Activated CD4-positive, alpha-beta T cell treated with anti-CD3 and anti-CD28 coated beads, Interleukin-2, amount 10 ng/mL, durations not matched to agents 24 days and 14 days (primary cell): ENCODE data around the gene NEUROD2. TPM values are rescaled to one million over a fixed set of nuclear protein-coding genes. Genes with fewer than 3 reads are reported as not detected.

Experiments
- DNase-seq: peaks from one replicate; pipeline ENCODE4 v3.0.0; 2022
- H3K27ac Mint-ChIP-seq: one replicate; pipeline ENCODE4 v1.8.0; 2022; ENCODE audit warnings: mild to moderate bottlenecking, mixed read lengths
- H3K27me3 Mint-ChIP-seq: one replicate; pipeline ENCODE4 v1.8.0; 2022; ENCODE audit warnings: mixed read lengths
- H3K36me3 Mint-ChIP-seq: one replicate; pipeline ENCODE4 v1.8.0; 2022; ENCODE audit warnings: low read depth, mild to moderate bottlenecking, mixed read lengths
- H3K4me1 Mint-ChIP-seq: one replicate; pipeline ENCODE4 v1.8.0; 2021; ENCODE audit warnings: mixed read lengths
- H3K4me3 Mint-ChIP-seq: one replicate; pipeline ENCODE4 v1.8.0; 2022; ENCODE audit warnings: mild to moderate bottlenecking, moderate library complexity, mixed read lengths
- H3K9me3 Mint-ChIP-seq: one replicate; pipeline ENCODE4 v1.8.0; 2021; ENCODE audit warnings: mixed read lengths
- intact Hi-C: fragments of 100-400 bp; cut with micrococcal nuclease; formaldehyde crosslinking; loops from one replicate; pipeline ENCODE4 v1.15.1; 2023
- total RNA-seq: library from RNA; stranded (reverse); gene quantifications from 2 replicates; pipeline ENCODE4 v1.2.3, GENCODE V29; 2022

NEUROD2 gene
- not detected in 2 replicates for total RNA-seq

DNA sequence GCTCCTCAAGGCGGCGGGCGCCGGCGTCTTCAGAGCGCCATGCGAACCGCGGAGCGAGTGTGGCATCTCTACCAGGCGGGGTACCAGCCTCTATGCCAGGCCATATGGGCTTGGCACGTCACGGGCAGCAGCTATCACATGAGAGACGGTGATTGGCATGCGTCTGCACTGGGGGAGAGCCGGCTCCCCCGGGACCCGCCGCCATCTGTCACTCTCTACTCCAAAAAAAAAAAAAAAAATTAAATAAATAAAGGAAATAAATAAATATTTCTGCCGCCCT, at the start of gene NEUROD2:
TSS of gene NEUROD2 (minus strand) at position 70 of the 280 bp plus-strand sequence. CDS start 1,321 bp downstream, outside the sequence.
- H3K9me3 Mint-ChIP-seq, result no peaks in the 10 kb centered on the region
- peaks cover 59% of the 10 kb centered on the region for H3K27me3 Mint-ChIP-seq
- H3K4me1 Mint-ChIP-seq, result peaks cover 10% of the 10 kb centered on the region
- H3K27ac Mint-ChIP-seq, result no peak within 1 kb of the TSS
- no peak within 1 kb of the TSS for H3K4me3 Mint-ChIP-seq
- DNase-seq, result no peak
- intact Hi-C loops, result no loop called here
- H3K36me3 Mint-ChIP-seq, result no peaks in the 10 kb centered on the region

GRCh38 chr17:39655105-39655504, 47.4 kb upstream of the NEUROD2 start:
- intact Hi-C loops, result no loop called here
- no peak overlapping the region for H3K4me3 Mint-ChIP-seq
- no peak overlapping the region for H3K27ac Mint-ChIP-seq
- H3K9me3 Mint-ChIP-seq, result no peaks in the 10 kb centered on the region
- H3K27me3 Mint-ChIP-seq, result no peaks in the 10 kb centered on the region
- peaks cover 11% of the 10 kb centered on the region for H3K36me3 Mint-ChIP-seq
- peaks cover 13% of the 10 kb centered on the region for H3K4me1 Mint-ChIP-seq
- no peak for DNase-seq

- Mint-ChIP-seq H3K4me1 (peaks cover 14% of the 10 kb centered on the region), H3K36me3 (peaks cover 7% of the 10 kb centered on the region), H3K9me3 (no peaks in the 10 kb centered on the region), H3K4me3 (no peak overlapping the region), H3K27ac (no peak overlapping the region), H3K27me3 (no peaks in the 10 kb centered on the region)
- peak; percentile 94 for DNase-seq
- intact Hi-C loops, result no loop called here
These were observed 46.1 kb upstream of the NEUROD2 start for GRCh38 chr17:39653662-39654331.

- intact Hi-C loops, result no loop called here
- Mint-ChIP-seq H3K36me3 (peaks cover 5% of the 10 kb centered on the region), H3K4me3 (no peak overlapping the region), H3K27ac (no peak overlapping the region), H3K4me1 (peaks cover 14% of the 10 kb centered on the region), H3K27me3 (no peaks in the 10 kb centered on the region), H3K9me3 (no peaks in the 10 kb centered on the region)
- no peak for DNase-seq
These were observed 45.6 kb upstream of the NEUROD2 start for GRCh38 chr17:39653316-39653661.

DNA sequence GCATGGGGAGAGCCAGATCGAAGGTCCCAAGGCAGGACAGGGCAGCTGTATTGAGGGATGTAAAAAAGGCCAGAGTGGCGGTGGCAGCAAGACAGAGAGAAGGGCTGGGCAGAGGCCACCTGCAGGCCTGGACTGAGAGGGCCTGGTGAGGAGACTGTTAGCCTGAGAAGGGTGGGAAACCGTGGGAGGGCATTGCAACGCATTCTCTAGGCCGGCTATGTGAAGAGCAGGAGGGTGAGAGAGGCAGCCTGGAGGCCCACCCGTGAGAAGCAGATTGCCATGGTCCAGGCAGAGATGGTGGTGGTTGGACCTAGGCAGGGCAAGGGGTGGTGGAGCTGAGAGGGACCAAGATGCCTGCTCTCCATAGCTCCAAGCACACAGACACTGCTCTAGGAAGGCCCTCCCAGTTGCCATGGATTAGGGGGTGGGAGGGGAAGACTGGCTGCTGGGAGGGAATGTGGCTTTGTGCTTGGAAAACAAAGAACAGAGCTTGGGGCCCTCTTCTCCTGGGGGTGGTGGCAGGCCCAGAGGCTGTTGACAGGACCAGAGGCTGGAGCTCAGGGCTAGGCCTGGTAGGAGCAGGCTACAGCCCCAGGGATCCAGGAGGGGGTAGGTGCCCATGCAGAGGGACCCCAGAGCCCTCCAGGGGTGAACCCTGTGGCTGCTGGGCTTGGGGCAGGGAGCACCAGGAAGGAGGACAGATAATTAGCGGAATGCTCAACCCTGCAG, 45.0 kb upstream of the NEUROD2 start:
- intact Hi-C loops, result no loop called here
- Mint-ChIP-seq H3K4me3 (no peak overlapping the region), H3K9me3 (no peaks in the 10 kb centered on the region), H3K27me3 (no peaks in the 10 kb centered on the region), H3K36me3 (peaks cover 3% of the 10 kb centered on the region), H3K4me1 (peaks cover 14% of the 10 kb centered on the region), H3K27ac (no peak overlapping the region)
- DNase-seq, result no peak

DNA sequence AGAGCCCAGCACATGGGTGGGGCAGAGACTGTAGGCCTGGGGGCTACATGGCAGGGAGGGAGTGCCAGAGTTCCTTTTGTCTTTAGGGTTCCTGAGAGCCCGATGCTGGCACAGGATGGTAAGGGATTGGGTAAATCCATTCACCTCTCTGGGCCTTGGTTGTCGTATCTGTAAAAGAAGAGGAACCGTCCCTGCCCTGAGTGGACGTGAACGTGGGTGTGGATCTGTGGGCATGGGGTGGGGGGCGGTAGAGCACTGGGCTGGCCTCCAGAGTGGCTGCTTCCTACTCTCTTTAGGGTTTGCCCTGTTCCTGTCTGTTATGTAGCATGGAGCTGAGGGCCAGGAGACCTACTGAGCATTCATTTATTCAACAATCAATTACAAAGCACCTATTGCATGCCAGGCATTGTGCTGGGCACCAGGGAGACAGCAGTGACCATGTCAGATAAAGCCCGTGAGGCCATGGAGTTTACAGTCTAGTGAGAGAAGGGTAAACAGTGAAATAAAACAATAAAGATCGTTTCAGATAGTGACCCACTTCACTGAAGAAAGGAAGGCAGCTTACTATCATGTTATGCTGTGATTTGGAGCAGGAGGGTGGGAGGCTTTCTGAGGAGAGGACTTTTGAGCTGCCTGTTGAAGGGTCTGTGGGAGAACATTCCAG, 44.3 kb upstream of the NEUROD2 start:
- no peak overlapping the region for H3K4me3 Mint-ChIP-seq
- peaks cover 14% of the 10 kb centered on the region for H3K4me1 Mint-ChIP-seq
- intact Hi-C loops, result no loop called here
- peaks cover 2% of the 10 kb centered on the region for H3K36me3 Mint-ChIP-seq
- H3K27ac Mint-ChIP-seq, result no peak overlapping the region
- no peak for DNase-seq
- H3K27me3 Mint-ChIP-seq, result no peaks in the 10 kb centered on the region
- no peaks in the 10 kb centered on the region for H3K9me3 Mint-ChIP-seq

GRCh38 chr17:39650121-39650579, 42.4 kb upstream of the NEUROD2 start:
- H3K27ac Mint-ChIP-seq, result no peak overlapping the region
- no peaks in the 10 kb centered on the region for H3K36me3 Mint-ChIP-seq
- intact Hi-C loops, result no loop called here
- peaks cover 14% of the 10 kb centered on the region for H3K4me1 Mint-ChIP-seq
- H3K4me3 Mint-ChIP-seq, result no peak overlapping the region
- H3K27me3 Mint-ChIP-seq, result no peaks in the 10 kb centered on the region
- DNase-seq, result no peak
- no peaks in the 10 kb centered on the region for H3K9me3 Mint-ChIP-seq

DNA sequence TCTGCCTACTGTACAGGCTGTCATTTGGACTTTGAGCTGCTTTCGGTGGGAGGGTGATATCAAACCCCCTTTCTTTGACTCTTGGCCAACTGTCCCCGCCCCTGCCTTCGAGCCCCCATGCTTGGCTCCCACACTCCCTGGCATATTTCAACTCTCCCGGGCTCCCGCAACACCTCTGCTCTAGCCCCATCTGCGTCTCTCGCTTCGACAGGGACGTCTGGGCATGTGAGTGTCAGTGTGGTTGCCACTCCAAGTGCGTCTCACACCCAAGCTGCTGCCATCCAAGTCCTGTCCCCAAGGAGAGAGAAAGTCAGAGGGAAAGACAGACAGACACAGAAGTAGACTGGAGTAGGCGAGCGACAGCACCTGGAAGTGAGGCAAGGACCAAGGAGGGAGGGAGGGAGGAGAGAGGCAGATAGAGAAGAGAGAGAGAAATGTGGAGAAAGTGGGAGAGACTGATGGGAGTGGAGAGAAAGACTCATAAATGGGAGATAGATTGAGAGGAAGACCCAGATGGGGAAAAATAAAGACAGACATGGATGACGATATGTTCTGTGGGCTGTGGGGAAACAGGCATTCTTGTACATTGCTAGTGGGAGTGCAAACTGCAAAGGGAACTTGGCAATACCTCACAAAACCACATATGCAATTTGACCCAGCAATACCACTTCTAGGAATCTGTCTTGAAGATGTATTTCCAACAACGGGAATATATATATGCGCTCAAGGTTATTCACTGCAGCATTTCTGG, 41.1 kb upstream of the NEUROD2 start:
- intact Hi-C loops, result no loop called here
- no peak overlapping the region for H3K4me3 Mint-ChIP-seq
- no peaks in the 10 kb centered on the region for H3K27me3 Mint-ChIP-seq
- no peaks in the 10 kb centered on the region for H3K36me3 Mint-ChIP-seq
- no peaks in the 10 kb centered on the region for H3K9me3 Mint-ChIP-seq
- peaks cover 13% of the 10 kb centered on the region for H3K4me1 Mint-ChIP-seq
- DNase-seq, result no peak
- H3K27ac Mint-ChIP-seq, result peak overlapping the region; percentile 8

- no peak for DNase-seq
- Mint-ChIP-seq H3K9me3 (no peaks in the 10 kb centered on the region), H3K36me3 (no peaks in the 10 kb centered on the region), H3K27me3 (no peaks in the 10 kb centered on the region), H3K4me3 (no peak overlapping the region), H3K27ac (no peak overlapping the region), H3K4me1 (peaks cover 23% of the 10 kb centered on the region)
- intact Hi-C loops, result no loop called here
These were observed 39.5 kb upstream of the NEUROD2 start for GRCh38 chr17:39647256-39647655.

- intact Hi-C loops, result no loop called here
- peaks cover 3% of the 10 kb centered on the region for H3K36me3 Mint-ChIP-seq
- H3K4me3 Mint-ChIP-seq, result no peak overlapping the region
- no peak overlapping the region for H3K27ac Mint-ChIP-seq
- H3K9me3 Mint-ChIP-seq, result no peaks in the 10 kb centered on the region
- DNase-seq, result no peak
- H3K4me1 Mint-ChIP-seq, result peaks cover 44% of the 10 kb centered on the region
- no peaks in the 10 kb centered on the region for H3K27me3 Mint-ChIP-seq
These were observed 35.6 kb upstream of the NEUROD2 start for GRCh38 chr17:39643271-39643670.

DNA sequence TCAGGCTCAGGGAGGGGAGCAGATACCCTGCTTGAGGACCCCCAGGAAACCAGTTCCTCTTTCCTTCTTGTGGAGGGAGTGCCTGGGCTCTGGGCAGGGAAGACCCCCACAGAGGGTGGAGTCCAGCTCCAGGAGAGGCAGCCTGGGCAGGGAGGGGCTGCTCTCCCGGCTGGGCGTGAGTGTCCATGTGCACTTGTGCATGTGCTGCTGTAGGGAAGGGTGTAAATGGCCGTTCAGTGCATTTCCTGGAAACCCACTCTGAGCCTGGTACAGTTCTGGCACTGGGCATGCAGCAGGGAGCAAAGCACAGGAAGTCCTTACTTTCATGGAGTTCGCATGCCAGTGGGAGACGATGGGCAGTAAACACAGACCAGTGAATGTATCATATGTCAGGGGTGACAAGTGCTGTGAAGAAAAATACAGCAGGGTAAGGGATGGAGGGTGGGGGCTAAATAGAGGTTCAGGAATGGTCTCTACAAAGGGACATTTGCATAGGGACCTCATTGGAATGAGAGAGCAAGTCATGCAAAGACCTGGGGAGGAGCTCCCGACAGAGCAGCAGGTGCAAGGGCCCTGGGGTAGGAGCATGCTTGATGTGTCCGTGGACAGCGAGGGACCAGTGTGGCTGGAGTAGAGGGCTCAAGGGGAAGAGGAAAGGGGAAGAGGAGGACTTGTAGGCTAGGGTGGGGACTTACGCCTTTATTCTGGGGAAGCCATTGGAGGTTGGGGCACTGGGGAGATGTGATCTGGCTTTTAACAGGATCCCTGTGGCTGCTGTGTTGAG, 34.8 kb upstream of the NEUROD2 start:
- Mint-ChIP-seq H3K27ac (no peak overlapping the region), H3K27me3 (no peaks in the 10 kb centered on the region), H3K9me3 (no peaks in the 10 kb centered on the region), H3K4me1 (peaks cover 51% of the 10 kb centered on the region), H3K4me3 (no peak overlapping the region), H3K36me3 (peaks cover 3% of the 10 kb centered on the region)
- no peak for DNase-seq
- intact Hi-C loops, result no loop called here

- DNase-seq, result no peak
- intact Hi-C loops, result no loop called here
- no peak overlapping the region for H3K27ac Mint-ChIP-seq
- peaks cover 51% of the 10 kb centered on the region for H3K4me1 Mint-ChIP-seq
- H3K4me3 Mint-ChIP-seq, result no peak overlapping the region
- peaks cover 3% of the 10 kb centered on the region for H3K36me3 Mint-ChIP-seq
- H3K9me3 Mint-ChIP-seq, result no peaks in the 10 kb centered on the region
- H3K27me3 Mint-ChIP-seq, result no peaks in the 10 kb centered on the region
These were observed 34.2 kb upstream of the NEUROD2 start for GRCh38 chr17:39641883-39642282.

DNA sequence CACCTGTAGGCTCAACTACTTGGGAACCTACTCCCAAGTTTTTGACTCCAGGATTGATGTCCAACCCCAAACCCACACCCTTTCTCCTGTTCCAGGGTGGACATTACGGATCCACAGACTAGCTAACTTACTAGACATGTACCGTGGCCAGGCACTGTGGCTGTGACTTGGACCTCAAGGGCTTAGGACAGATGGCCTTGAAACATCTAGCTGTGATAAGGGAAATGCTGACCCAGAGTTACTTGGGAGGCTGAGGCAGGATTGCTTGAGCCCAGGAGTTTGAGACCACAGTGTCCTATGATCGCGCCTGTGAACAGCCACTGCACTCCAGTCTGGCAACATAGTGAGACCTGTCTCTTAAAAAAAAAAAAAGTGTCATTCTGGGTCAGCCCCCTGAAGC, 33.4 kb upstream of the NEUROD2 start:
- H3K4me3 Mint-ChIP-seq, result no peak overlapping the region
- H3K27me3 Mint-ChIP-seq, result no peaks in the 10 kb centered on the region
- intact Hi-C loops, result no loop called here
- no peaks in the 10 kb centered on the region for H3K9me3 Mint-ChIP-seq
- peaks cover 3% of the 10 kb centered on the region for H3K36me3 Mint-ChIP-seq
- no peak for DNase-seq
- peaks cover 51% of the 10 kb centered on the region for H3K4me1 Mint-ChIP-seq
- no peak overlapping the region for H3K27ac Mint-ChIP-seq
